ENCODE results near the gene TMEM87A.

Gene TMEM87A

GRCh38 chr15:42270551-42270950 is 2.7 kb downstream of the TMEM87A start:
- Histone ChIP-seq H3K56ac (ENCODE audit: low read length) (no peak overlapping the region), H2AK5ac (ENCODE audit: low read length) (no peak overlapping the region), H3K79me1 (ENCODE audit: low read length) (no peaks in the 10 kb centered on the region), H3K23ac (ENCODE audit: low read length) (no peak overlapping the region), H2BK5ac (ENCODE audit: low read length) (no peak overlapping the region), H3K27me3 (ENCODE audit: insufficient read depth, low read length, poor library complexity) (no peaks in the 10 kb centered on the region), H4K5ac (ENCODE audit: low read length) (no peak overlapping the region), H3K4me2 (ENCODE audit: low read length) (no peak overlapping the region), H3K36me3 (ENCODE audit: control insufficient read depth, insufficient read depth, low read length) (no peaks in the 10 kb centered on the region), H2BK15ac (replicated peaks; ENCODE audit: low read depth) (no peak overlapping the region), H3K4me1 (ENCODE audit: control insufficient read depth, low read depth, low read length) (no peaks in the 10 kb centered on the region), H3K9ac (ENCODE audit: low read length) (no peak overlapping the region), H3K4me3 (ENCODE audit: low read length) (no peak overlapping the region), H3K27ac (ENCODE audit: low read depth, low read length) (no peak overlapping the region), H3K4ac (ENCODE audit: low read depth, low read length) (no peak overlapping the region), H2BK120ac (ENCODE audit: low read depth, low read length) (no peak overlapping the region), H3K18ac (ENCODE audit: low read length) (no peak overlapping the region), H4K8ac (ENCODE audit: low read depth, low read length) (no peak overlapping the region), H3K79me2 (ENCODE audit: control insufficient read depth, insufficient read depth, low read length) (peaks cover 19% of the 10 kb centered on the region)
- DNase-seq: no peak
- WGBS (ENCODE audit: extremely low coverage, insufficient coverage, low lambda C conversion rate): no CpG with 5 or more reads among the region's 2 CpGs

GRCh38 chr15:42267286-42267685 is 5.9 kb downstream of the TMEM87A start:
- H3K27ac ChIP-seq (ENCODE audit: low read depth, low read length): no peak overlapping the region
- no peak overlapping the region for H4K5ac ChIP-seq (ENCODE audit: low read length)
- no peaks in the 10 kb centered on the region for H3K4me1 ChIP-seq (ENCODE audit: control insufficient read depth, low read depth, low read length)
- no peak overlapping the region for H4K8ac ChIP-seq (ENCODE audit: low read depth, low read length)
- no peak overlapping the region for H2BK120ac ChIP-seq (ENCODE audit: low read depth, low read length)
- H3K23ac ChIP-seq (ENCODE audit: low read length): no peak overlapping the region
- H2BK5ac ChIP-seq (ENCODE audit: low read length): no peak overlapping the region
- H3K27me3 ChIP-seq (ENCODE audit: insufficient read depth, low read length, poor library complexity): no peaks in the 10 kb centered on the region
- no peak for DNase-seq
- no peak overlapping the region for H3K9ac ChIP-seq (ENCODE audit: low read length)
- no peak overlapping the region for H2AK5ac ChIP-seq (ENCODE audit: low read length)
- H3K79me2 ChIP-seq (ENCODE audit: control insufficient read depth, insufficient read depth, low read length): peaks cover 18% of the 10 kb centered on the region
- no peak overlapping the region for H3K56ac ChIP-seq (ENCODE audit: low read length)
- no peak overlapping the region for H2BK15ac ChIP-seq (replicated peaks; ENCODE audit: low read depth)
- H3K4me2 ChIP-seq (ENCODE audit: low read length): no peak overlapping the region
- no peaks in the 10 kb centered on the region for H3K79me1 ChIP-seq (ENCODE audit: low read length)
- no peaks in the 10 kb centered on the region for H3K36me3 ChIP-seq (ENCODE audit: control insufficient read depth, insufficient read depth, low read length)
- H3K4ac ChIP-seq (ENCODE audit: low read depth, low read length): no peak overlapping the region
- H3K18ac ChIP-seq (ENCODE audit: low read length): no peak overlapping the region
- H3K4me3 ChIP-seq (ENCODE audit: low read length): no peak overlapping the region

GRCh38 chr15:42264795-42265194 is 8.4 kb downstream of the TMEM87A start:
- peaks cover under 1% of the 10 kb centered on the region for H3K79me2 ChIP-seq (ENCODE audit: control insufficient read depth, insufficient read depth, low read length)
- H3K4ac ChIP-seq (ENCODE audit: low read depth, low read length): no peak overlapping the region
- no peak overlapping the region for H4K8ac ChIP-seq (ENCODE audit: low read depth, low read length)
- H3K18ac ChIP-seq (ENCODE audit: low read length): no peak overlapping the region
- no peak overlapping the region for H4K5ac ChIP-seq (ENCODE audit: low read length)
- no peak overlapping the region for H3K27ac ChIP-seq (ENCODE audit: low read depth, low read length)
- no peak overlapping the region for H2BK120ac ChIP-seq (ENCODE audit: low read depth, low read length)
- no peak overlapping the region for H2BK15ac ChIP-seq (replicated peaks; ENCODE audit: low read depth)
- no peaks in the 10 kb centered on the region for H3K4me1 ChIP-seq (ENCODE audit: control insufficient read depth, low read depth, low read length)
- DNase-seq: no peak
- H2BK5ac ChIP-seq (ENCODE audit: low read length): no peak overlapping the region
- no peak overlapping the region for H3K4me3 ChIP-seq (ENCODE audit: low read length)
- H3K23ac ChIP-seq (ENCODE audit: low read length): no peak overlapping the region
- no peak overlapping the region for H2AK5ac ChIP-seq (ENCODE audit: low read length)
- WGBS (ENCODE audit: extremely low coverage, insufficient coverage, low lambda C conversion rate): no CpG with 5 or more reads among the region's 5 CpGs
- no peak overlapping the region for H3K9ac ChIP-seq (ENCODE audit: low read length)
- no peaks in the 10 kb centered on the region for H3K36me3 ChIP-seq (ENCODE audit: control insufficient read depth, insufficient read depth, low read length)
- no peak overlapping the region for H3K4me2 ChIP-seq (ENCODE audit: low read length)
- no peak overlapping the region for H3K56ac ChIP-seq (ENCODE audit: low read length)
- no peaks in the 10 kb centered on the region for H3K79me1 ChIP-seq (ENCODE audit: low read length)
- H3K27me3 ChIP-seq (ENCODE audit: insufficient read depth, low read length, poor library complexity): no peaks in the 10 kb centered on the region

DNA sequence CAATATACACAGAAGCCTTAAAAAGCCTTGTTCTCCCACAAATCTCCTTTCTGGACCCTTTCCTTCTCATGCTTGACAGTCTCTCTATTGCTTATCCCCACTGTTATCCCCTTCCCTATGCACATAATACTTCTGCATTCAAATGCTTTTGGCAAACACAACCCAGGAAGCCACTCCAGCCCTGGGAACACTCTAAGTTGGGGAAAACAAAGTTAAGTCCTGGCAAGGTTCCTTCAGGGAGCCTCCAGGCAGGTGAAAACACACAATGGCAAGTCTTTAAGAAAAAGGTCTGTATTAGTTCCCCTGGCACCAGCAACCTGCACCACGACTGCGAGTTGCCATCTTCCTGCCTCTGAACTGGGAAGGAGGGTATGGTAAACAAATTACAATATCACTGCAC is 19.9 kb downstream of the TMEM87A start:
- Histone ChIP-seq H3K9ac (ENCODE audit: low read length) (no peak overlapping the region), H3K27me3 (ENCODE audit: insufficient read depth, low read length, poor library complexity) (no peaks in the 10 kb centered on the region), H4K5ac (ENCODE audit: low read length) (no peak overlapping the region), H3K56ac (ENCODE audit: low read length) (no peak overlapping the region), H3K27ac (ENCODE audit: low read depth, low read length) (no peak overlapping the region), H3K4me2 (ENCODE audit: low read length) (no peak overlapping the region), H2BK120ac (ENCODE audit: low read depth, low read length) (no peak overlapping the region), H3K4ac (ENCODE audit: low read depth, low read length) (no peak overlapping the region), H2AK5ac (ENCODE audit: low read length) (no peak overlapping the region), H2BK5ac (ENCODE audit: low read length) (no peak overlapping the region), H3K4me3 (ENCODE audit: low read length) (no peak overlapping the region), H3K36me3 (ENCODE audit: control insufficient read depth, insufficient read depth, low read length) (no peaks in the 10 kb centered on the region), H4K8ac (ENCODE audit: low read depth, low read length) (no peak overlapping the region), H3K18ac (ENCODE audit: low read length) (no peak overlapping the region), H3K79me1 (ENCODE audit: low read length) (no peaks in the 10 kb centered on the region), H2BK15ac (replicated peaks; ENCODE audit: low read depth) (no peak overlapping the region), H3K79me2 (ENCODE audit: control insufficient read depth, insufficient read depth, low read length) (no peaks in the 10 kb centered on the region), H3K23ac (ENCODE audit: low read length) (no peak overlapping the region), H3K4me1 (ENCODE audit: control insufficient read depth, low read depth, low read length) (no peaks in the 10 kb centered on the region)
- DNase-seq: no peak
- no CpG with 5 or more reads among the region's 2 CpGs for WGBS (ENCODE audit: extremely low coverage, insufficient coverage, low lambda C conversion rate)

DNA sequence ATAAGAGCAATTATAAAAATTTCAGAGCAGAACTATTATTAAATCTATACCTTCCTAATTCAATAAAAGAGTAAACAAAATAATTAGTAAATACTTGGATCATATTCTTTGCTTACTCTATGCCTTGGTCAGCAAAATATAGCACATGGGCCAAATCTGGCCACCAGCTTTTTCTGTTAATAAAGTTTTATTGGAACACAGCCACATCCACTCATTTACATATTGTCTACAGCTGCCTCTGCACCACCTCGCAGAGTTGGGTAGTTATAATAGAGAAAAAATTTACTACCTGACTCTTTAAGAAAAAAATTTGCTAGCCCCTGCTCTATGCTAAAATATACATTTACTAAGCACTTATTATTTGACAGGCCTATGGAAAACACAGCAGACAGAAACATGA is 32.4 kb downstream of the TMEM87A start:
- no peak overlapping the region for H2BK15ac ChIP-seq (replicated peaks; ENCODE audit: low read depth)
- peaks cover 2% of the 10 kb centered on the region for H3K36me3 ChIP-seq (ENCODE audit: control insufficient read depth, insufficient read depth, low read length)
- no peaks in the 10 kb centered on the region for H3K27me3 ChIP-seq (ENCODE audit: insufficient read depth, low read length, poor library complexity)

GRCh38 chr15:42239528-42240182 is 33.6 kb downstream of the TMEM87A start:
- Histone ChIP-seq H3K9ac (ENCODE audit: low read length) (no peak overlapping the region), H3K36me3 (ENCODE audit: control insufficient read depth, insufficient read depth, low read length) (peaks cover 2% of the 10 kb centered on the region), H3K79me1 (ENCODE audit: low read length) (no peaks in the 10 kb centered on the region), H3K56ac (ENCODE audit: low read length) (no peak overlapping the region), H2AK5ac (ENCODE audit: low read length) (no peak overlapping the region), H2BK5ac (ENCODE audit: low read length) (no peak overlapping the region), H3K27me3 (ENCODE audit: insufficient read depth, low read length, poor library complexity) (no peaks in the 10 kb centered on the region), H3K27ac (ENCODE audit: low read depth, low read length) (no peak overlapping the region), H3K4me2 (ENCODE audit: low read length) (no peak overlapping the region), H2BK120ac (ENCODE audit: low read depth, low read length) (no peak overlapping the region), H3K23ac (ENCODE audit: low read length) (no peak overlapping the region), H4K5ac (ENCODE audit: low read length) (no peak overlapping the region), H3K18ac (ENCODE audit: low read length) (no peak overlapping the region), H4K8ac (ENCODE audit: low read depth, low read length) (no peak overlapping the region), H3K4ac (ENCODE audit: low read depth, low read length) (no peak overlapping the region), H3K79me2 (ENCODE audit: control insufficient read depth, insufficient read depth, low read length) (no peaks in the 10 kb centered on the region), H2BK15ac (replicated peaks; ENCODE audit: low read depth) (no peak overlapping the region), H3K4me3 (ENCODE audit: low read length) (no peak overlapping the region), H3K4me1 (ENCODE audit: control insufficient read depth, low read depth, low read length) (no peaks in the 10 kb centered on the region)
- DNase-seq: no peak

More for the DNA sequence above, 32.4 kb downstream of the TMEM87A start:
- Histone ChIP-seq H3K4me2 (ENCODE audit: low read length) (no peak overlapping the region), H4K8ac (ENCODE audit: low read depth, low read length) (no peak overlapping the region), H3K4me3 (ENCODE audit: low read length) (no peak overlapping the region), H3K79me1 (ENCODE audit: low read length) (no peaks in the 10 kb centered on the region), H3K9ac (ENCODE audit: low read length) (no peak overlapping the region), H3K56ac (ENCODE audit: low read length) (no peak overlapping the region), H2AK5ac (ENCODE audit: low read length) (no peak overlapping the region), H3K4me1 (ENCODE audit: control insufficient read depth, low read depth, low read length) (no peaks in the 10 kb centered on the region), H3K18ac (ENCODE audit: low read length) (no peak overlapping the region), H3K27ac (ENCODE audit: low read depth, low read length) (no peak overlapping the region), H3K4ac (ENCODE audit: low read depth, low read length) (no peak overlapping the region), H3K23ac (ENCODE audit: low read length) (no peak overlapping the region), H2BK120ac (ENCODE audit: low read depth, low read length) (no peak overlapping the region), H4K5ac (ENCODE audit: low read length) (no peak overlapping the region), H3K79me2 (ENCODE audit: control insufficient read depth, insufficient read depth, low read length) (no peaks in the 10 kb centered on the region), H2BK5ac (ENCODE audit: low read length) (no peak overlapping the region)
- WGBS (ENCODE audit: extremely low coverage, insufficient coverage, low lambda C conversion rate): no CpG with 5 or more reads among the region's 1 CpG
- DNase-seq: no peak

All from mesendoderm (in vitro differentiated cells).